Thoracic aorta (tissue), 2 donors: ENCODE measurements around the gene DRAM1. TPM values are rescaled to one million over a fixed set of nuclear protein-coding genes. Genes with fewer than 3 reads are reported as not detected.

Experiments used
- ATAC-seq: fragments of 150-250 bp; one replicate; pipeline ENCODE4 v1.8.0; 2017; ENCODE audit warnings: low read depth; ENCODE audit not compliant: insufficient number of reproducible peaks, low FRiP score
- DNase-seq: peaks from one replicate; pipeline ENCODE4 v3.0.0-alpha.2; 2020; ENCODE audit warnings: low spot score
- H3K27ac ChIP-seq, 2 donors: fragments of 200-600 bp; sonication (generic); 1 replicate in 1 of 2; 2 replicates in 1 of 2; pipeline ENCODE4 v1.5.1; 2016; ENCODE audit warnings: mild to moderate bottlenecking in 2 of 2, moderate library complexity in 2 of 2
- H3K27me3 ChIP-seq: fragments of 200-600 bp; sonication (generic); replicated peaks from 2 replicates; pipeline ENCODE4 v1.6.0; 2016; ENCODE audit warnings: mild to moderate bottlenecking; ENCODE audit not compliant: insufficient read depth
- H3K36me3 ChIP-seq: fragments of 200-600 bp; sonication (generic); one replicate; pipeline ENCODE4 v1.5.1; 2016
- H3K4me1 ChIP-seq, 2 donors: fragments of 200-600 bp; sonication (generic); 1 replicate in 1 of 2; 2 replicates in 1 of 2; pipeline versions ENCODE4 v1.5.1 to v1.6.0; 2016; ENCODE audit warnings: low read depth in 2 of 2, mild to moderate bottlenecking in 1 of 2; ENCODE audit not compliant: control insufficient read depth in 1 of 2
- H3K4me3 ChIP-seq: fragments of 200-600 bp; sonication (generic); 2 replicates; pipeline ENCODE4 v1.5.1; 2016; ENCODE audit warnings: mild to moderate bottlenecking
- H3K9me3 ChIP-seq: fragments of 200-600 bp; sonication (generic); 2 replicates; pipeline ENCODE4 v1.5.1; 2016
- total RNA-seq, 2 donors: library from RNA; depleted of rRNA; stranded (reverse); fragments of >200 nt; gene quantifications; one replicate each; pipeline versions ENCODE4 v1.1.0 to v1.2.3, GENCODE V29; 2016
- TF ChIP-seq, protein P1 (sequence below): fragments of 200-600 bp; sonication (generic); IDR thresholded peaks from one replicate; pipeline ENCODE4 v1.5.1; 2019; ENCODE audit warnings: antibody characterized with exemption

DRAM1 gene
- total RNA-seq, 2 donors from 2014 or later: 24.2 to 35.3 TPM

DNA sequence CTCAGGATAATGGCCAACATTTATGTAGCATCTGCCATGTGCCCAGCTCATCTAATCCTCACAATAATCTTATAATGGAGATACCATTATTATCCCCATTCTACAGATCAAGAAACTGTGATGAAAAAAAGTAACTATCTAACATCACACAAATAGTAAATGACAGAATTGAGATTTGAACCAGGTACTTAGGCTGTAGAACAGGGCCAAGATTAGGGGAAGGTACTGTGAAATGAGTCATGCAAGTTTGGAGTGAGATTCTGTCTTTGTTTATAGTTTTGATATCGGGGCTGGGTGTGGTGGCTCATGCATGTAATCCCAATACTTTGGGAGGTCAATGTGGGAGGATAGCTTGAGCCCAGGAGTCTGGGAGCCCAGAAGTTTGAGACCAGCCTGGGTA is 45.4 kb upstream of the DRAM1 start:
- Histone ChIP-seq H3K36me3 (no peaks in the 10 kb centered on the region), H3K9me3 (no peaks in the 10 kb centered on the region), H3K27me3 (no peaks in the 10 kb centered on the region), H3K4me1 (peaks cover 0 to 24% of the 10 kb centered on the region in 2 donors), H3K4me3 (no peak overlapping the region), H3K27ac (no peak overlapping the region)
- TF ChIP-seq, protein P1, sequence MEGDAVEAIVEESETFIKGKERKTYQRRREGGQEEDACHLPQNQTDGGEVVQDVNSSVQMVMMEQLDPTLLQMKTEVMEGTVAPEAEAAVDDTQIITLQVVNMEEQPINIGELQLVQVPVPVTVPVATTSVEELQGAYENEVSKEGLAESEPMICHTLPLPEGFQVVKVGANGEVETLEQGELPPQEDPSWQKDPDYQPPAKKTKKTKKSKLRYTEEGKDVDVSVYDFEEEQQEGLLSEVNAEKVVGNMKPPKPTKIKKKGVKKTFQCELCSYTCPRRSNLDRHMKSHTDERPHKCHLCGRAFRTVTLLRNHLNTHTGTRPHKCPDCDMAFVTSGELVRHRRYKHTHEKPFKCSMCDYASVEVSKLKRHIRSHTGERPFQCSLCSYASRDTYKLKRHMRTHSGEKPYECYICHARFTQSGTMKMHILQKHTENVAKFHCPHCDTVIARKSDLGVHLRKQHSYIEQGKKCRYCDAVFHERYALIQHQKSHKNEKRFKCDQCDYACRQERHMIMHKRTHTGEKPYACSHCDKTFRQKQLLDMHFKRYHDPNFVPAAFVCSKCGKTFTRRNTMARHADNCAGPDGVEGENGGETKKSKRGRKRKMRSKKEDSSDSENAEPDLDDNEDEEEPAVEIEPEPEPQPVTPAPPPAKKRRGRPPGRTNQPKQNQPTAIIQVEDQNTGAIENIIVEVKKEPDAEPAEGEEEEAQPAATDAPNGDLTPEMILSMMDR: no peak
- no peak for ATAC-seq
- DNase-seq: no peak

DNA sequence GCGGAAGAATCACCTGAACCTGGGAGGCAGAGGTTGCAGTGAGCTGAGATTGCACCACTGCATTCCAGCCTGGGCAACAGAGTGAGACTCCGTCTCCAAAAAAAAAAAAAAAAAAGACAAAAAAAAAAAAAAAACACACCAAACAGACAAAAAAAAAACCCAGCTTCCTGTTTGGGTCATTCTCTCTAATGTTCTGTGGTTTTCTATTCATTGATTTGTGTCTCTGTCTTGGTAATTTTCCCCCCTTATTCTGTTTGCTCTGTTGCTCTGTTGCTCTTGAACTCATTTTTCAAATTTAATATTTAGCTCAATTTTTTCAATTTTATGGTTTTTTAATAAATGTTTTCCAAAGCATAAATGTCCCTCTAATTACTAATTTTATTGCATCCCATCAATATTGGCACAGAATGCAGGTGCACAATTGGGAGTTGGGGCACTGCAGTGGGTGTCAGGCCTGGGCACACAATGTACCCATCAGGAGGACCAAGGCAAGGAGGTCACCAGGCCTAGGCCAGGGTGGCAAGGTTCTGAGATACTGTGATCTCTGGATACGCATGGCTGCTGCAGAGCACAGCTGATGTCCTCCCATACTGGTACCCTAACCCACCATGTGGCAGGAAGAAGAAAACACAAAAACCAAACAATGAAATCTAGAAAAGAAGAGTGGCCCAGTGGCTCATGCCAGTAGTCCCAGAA is 38.6 kb upstream of the DRAM1 start:
- Histone ChIP-seq H3K4me1 (no peaks in the 10 kb centered on the region), H3K36me3 (no peaks in the 10 kb centered on the region), H3K27ac (no peak overlapping the region), H3K27me3 (no peaks in the 10 kb centered on the region), H3K4me3 (no peak overlapping the region), H3K9me3 (no peaks in the 10 kb centered on the region)
- no peak for DNase-seq
- TF ChIP-seq, protein P1: no peak
- no peak for ATAC-seq

DNA sequence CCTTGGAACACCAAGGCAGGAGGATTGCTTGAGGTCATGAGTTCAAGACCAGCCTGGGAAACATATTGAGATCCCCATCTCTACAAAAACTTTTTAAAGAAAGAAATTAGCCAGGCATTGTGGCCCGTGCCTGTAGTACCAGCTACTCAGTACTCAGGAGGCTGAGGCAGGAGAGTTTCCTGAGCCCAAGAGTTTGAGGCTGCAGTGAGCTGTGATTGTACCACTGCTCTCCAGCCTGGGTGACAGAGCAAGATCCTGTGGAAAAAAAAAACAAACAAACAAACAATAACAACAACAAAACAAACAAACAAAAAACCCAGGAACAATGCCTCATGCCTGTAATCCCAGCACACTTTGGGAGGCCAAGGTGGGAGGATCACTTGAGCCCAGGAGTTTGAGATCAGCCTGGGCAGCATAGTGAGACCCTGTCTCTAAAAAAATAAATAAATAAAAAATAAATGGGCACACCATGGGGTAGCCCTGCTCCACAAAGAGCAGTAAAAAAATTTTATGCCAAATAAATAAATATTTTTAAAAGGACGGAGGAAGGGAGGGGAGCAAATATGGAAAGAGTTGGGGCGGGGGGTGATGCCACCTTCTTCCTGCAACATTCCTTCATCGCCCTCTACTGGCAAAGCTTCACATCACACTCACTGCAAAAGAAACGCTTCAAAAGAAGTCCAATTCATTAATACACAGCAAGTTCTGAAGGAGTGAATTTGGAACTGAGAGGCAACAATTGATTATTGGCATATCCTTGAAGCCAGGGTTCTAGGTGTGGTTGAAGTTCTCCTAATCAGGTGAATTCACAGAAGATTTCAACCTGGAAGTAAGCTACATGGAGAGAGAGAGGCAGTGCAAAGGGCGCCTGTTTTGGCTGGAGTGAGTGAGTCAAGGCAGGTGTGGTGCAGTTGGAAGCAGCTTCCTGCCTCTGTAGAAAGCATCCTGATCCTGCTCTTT is 37.8 kb upstream of the DRAM1 start:
- TF ChIP-seq, protein P1: peak; percentile 79
- no peak for DNase-seq
- ATAC-seq: no peak
- H3K27ac ChIP-seq: no peak overlapping the region
- no peaks in the 10 kb centered on the region for H3K27me3 ChIP-seq
- H3K9me3 ChIP-seq: no peaks in the 10 kb centered on the region
- H3K4me1 ChIP-seq: no peaks in the 10 kb centered on the region
- H3K4me3 ChIP-seq: no peak overlapping the region
- H3K36me3 ChIP-seq: no peaks in the 10 kb centered on the region

DNA sequence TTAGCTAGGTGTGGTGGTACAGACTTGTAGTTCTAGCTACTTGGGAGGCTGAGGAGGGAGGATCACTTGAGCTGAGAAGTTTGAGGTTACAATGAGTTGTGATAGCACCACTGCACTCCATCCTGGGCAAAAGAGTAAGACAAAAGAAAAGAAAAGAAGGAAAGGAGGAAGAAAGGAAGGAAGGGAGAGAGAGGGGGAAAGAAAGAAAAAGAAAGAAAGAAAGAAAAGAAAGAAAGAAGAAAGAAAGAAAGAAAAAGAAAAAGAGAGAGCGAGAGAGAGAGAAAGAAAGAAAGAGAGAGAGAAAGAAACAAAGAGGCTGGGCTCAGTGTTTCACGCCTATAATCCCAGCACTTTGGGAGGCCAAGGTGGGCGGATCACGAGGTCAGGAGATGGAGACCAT is 36.3 kb upstream of the DRAM1 start:
- Histone ChIP-seq H3K36me3 (no peaks in the 10 kb centered on the region), H3K9me3 (no peaks in the 10 kb centered on the region), H3K4me1 (no peaks in the 10 kb centered on the region), H3K4me3 (no peak overlapping the region), H3K27ac (no peak overlapping the region), H3K27me3 (no peaks in the 10 kb centered on the region)
- TF ChIP-seq, protein P1: no peak
- ATAC-seq: no peak
- no peak for DNase-seq

DNA sequence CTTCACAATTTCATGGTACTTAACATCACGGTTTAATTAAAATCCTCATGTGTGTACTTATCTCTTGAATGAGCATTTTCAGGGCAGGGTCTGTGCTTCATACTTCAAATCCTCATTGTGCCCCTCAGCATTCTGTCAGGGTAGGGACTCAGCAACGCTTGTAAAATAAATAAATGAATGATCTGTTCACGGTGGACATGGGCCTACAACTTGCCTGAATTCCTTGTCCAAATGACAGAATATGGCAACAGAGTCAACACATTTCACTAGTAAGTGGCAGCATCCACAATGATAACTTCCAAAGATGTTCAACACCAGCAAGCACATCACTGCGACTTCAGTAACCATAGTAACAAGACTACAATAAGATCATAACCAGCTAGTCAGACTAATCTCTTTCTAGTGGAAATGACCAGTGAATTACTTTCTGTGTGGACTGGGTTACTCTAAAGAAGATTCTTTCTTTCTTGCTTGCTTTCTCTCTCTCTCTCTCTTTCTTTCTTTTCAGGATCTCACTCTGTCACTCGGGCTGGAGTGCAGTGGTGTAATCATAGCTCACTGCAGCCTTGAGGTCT is 32.2 kb upstream of the DRAM1 start:
- no peak for ATAC-seq
- no peak overlapping the region for H3K27ac ChIP-seq
- no peaks in the 10 kb centered on the region for H3K4me1 ChIP-seq
- TF ChIP-seq, protein P1: no peak
- no peak overlapping the region for H3K4me3 ChIP-seq
- H3K36me3 ChIP-seq: no peaks in the 10 kb centered on the region
- DNase-seq: no peak
- no peaks in the 10 kb centered on the region for H3K9me3 ChIP-seq
- no peaks in the 10 kb centered on the region for H3K27me3 ChIP-seq
